Astrocyte (in vitro differentiated cells and primary cell): ENCODE results near the gene TKFC.

Experiments
- EZH2 ChIP-seq: IDR thresholded peaks from 2 replicates; pipeline ENCODE4 v1.6.1; 2012; ENCODE audit warnings: mild to moderate bottlenecking, low read length, inconsistent platforms; ENCODE audit not compliant: insufficient read depth
- TF ChIP-seq, protein P1 (sequence below): IDR thresholded peaks from 2 replicates; pipeline ENCODE4 v1.5.1; 2011; ENCODE audit warnings: low read depth, mild to moderate bottlenecking, inconsistent platforms, low read length, moderate library complexity; ENCODE audit not compliant: insufficient read depth

DNA sequence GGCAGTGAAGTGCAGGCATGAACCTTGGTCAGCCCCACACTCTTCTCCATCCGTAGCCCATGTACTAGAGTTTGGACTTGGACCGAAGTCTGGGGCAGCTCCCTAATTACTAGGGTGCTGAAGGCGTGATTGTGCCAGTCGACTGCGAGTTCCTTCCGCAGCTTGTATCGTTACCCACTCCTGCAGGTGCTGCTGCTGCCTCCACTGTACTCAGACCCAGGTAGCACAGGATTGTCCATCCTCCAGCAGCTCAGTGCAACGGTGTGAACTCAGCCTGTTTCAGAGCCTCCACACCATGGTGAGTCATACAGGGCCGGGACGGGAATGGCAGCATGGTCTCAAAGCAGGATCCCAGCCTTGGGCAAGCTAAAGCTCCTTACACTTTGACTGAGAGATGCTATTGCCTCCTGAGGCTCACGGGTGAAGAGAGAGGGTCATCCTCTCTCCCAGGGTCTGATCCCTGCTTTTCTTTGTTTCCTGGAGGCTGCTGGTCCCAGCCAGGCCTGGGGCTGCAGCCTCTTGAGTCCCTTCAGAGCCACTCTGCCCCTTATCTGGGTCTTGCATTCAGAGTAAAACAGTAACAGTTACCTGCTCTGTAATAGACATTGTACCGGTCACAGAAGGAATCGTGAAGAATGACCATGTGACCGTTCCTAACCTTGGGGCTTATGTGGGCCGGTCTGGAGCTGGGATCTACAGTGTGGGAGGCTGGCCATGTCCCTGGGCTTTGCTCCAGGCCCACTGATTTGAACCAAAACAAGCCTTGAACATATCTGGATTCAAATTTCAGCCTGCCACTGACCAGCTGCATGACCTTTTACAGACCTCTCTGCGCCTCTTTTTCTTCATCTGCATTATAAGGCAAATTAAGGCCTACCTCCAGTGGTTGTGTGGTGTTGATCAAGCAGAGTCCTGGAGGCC is 1.7 kb downstream of the TKFC start:
- TF ChIP-seq, protein P1, sequence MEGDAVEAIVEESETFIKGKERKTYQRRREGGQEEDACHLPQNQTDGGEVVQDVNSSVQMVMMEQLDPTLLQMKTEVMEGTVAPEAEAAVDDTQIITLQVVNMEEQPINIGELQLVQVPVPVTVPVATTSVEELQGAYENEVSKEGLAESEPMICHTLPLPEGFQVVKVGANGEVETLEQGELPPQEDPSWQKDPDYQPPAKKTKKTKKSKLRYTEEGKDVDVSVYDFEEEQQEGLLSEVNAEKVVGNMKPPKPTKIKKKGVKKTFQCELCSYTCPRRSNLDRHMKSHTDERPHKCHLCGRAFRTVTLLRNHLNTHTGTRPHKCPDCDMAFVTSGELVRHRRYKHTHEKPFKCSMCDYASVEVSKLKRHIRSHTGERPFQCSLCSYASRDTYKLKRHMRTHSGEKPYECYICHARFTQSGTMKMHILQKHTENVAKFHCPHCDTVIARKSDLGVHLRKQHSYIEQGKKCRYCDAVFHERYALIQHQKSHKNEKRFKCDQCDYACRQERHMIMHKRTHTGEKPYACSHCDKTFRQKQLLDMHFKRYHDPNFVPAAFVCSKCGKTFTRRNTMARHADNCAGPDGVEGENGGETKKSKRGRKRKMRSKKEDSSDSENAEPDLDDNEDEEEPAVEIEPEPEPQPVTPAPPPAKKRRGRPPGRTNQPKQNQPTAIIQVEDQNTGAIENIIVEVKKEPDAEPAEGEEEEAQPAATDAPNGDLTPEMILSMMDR, result no peak
- no peak for TF ChIP-seq EZH2
